ENCODE results near the gene ZSCAN10. TPM values are rescaled to one million over a fixed set of nuclear protein-coding genes. Genes with fewer than 3 reads are reported as not detected.

The ZSCAN10 gene
- total RNA-seq, 1 donor from 2014 or later, result not detected

GRCh38 chr16:3137267-3137666 lies 38.2 kb upstream of the ZSCAN10 start:
- DNase-seq, result no peak
- intact Hi-C loops (cut with DNase I), result no loop called here
- no peak for ATAC-seq (ENCODE audit: poor library complexity)

DNA sequence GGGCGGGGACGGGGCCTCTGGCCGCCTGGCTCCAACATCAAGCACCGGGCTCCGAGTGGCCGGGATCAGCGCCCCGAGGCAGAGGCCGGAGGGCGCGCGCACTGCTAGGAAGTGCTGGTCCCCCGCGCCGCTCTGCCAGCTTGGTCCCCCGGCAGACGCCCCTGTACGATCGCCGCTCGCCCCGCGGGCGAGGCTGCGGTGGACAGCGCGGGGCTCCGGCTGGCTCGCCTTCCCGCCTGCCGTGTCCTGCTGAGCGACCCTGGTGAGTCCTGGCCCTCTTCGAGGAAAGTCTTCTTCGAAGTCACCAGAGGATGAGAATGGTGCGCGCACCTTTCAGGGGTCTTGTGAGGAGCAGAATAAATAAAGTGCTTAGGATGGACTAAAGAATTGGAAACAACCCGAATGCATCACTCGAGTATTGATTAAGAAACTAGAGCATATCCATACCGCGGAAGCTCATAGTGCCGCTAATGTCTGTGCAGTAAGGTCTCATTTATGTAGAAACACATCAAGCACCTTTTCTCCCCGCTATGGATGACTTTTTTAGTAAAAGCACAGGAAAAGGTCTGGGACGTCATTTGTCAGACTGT lies 36.1 kb upstream of the ZSCAN10 start:
- intact Hi-C loops (cut with DNase I), result no loop called here
- ATAC-seq (ENCODE audit: poor library complexity), result no peak
- no peak for DNase-seq

DNA sequence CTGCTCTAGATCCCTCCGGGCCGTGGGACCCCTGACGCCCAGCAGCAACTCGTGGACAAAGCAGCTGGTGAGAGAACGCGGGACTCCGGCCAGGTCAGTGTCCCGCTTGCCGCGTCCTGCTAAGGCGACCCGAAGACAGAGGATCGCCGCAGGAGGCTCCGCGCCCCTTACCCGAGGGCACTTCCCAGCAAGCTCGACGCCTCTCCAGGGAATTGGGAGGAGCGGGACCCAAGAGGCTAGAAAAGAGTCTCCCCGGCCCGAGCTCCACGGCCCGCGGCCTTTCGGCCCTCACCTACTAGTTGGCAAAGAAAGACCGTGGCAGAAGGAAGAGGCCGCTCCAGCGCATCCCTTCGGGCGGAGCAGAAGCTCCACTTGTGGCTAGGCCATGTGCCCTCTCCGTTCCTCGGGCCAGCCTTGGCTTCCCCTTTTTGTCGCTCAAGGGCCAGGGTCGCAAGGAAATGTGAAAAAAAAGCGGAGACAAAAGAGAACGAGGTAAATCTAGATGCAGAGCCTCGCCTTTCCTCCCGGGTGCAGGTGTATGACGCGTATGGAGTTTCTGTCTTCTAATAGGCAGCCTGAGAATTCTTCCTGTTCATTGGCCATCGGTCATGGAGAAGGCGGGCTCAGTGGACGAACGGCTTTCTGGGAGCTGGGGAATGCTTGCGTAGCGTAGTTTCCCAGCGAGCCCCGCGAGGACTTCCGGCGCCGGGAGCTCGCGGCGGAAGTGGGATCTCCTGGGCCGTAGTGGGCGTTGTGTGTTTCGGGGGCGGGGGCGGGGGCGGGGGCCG lies 35.4 kb upstream of the ZSCAN10 start, which contains the start of gene ZNF213:
Gene ZNF213, plus strand, starts transcription at position 692 of the 788 bp plus-strand sequence. CDS start 2,252 bp downstream, outside the sequence.
- intact Hi-C loops (cut with DNase I), result no loop called here
- peak; percentile 96 for DNase-seq
- peak; percentile 96 for ATAC-seq (ENCODE audit: poor library complexity)

DNA sequence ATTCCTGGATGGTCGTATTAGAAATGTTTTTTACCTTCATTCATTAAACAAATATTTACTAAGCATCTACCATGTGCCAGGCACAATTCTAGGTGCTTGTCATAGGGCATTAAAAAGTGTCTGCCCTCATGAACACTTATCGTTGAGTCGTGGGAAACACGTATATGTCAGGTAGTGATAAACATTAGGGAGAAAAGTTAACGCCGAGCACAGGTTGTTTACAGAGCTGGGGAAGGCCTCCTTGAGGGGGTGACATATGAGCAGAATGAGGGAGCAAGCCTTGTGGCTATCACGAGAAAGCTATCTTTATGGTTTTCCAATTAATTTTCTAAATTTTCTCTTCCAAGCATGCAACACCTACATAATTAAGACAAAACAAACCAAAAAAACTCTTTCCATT lies 34.8 kb upstream of the ZSCAN10 start:
- DNase-seq, result no peak
- intact Hi-C loops (cut with DNase I), result no loop called here
- ATAC-seq (ENCODE audit: poor library complexity), result no peak

DNA sequence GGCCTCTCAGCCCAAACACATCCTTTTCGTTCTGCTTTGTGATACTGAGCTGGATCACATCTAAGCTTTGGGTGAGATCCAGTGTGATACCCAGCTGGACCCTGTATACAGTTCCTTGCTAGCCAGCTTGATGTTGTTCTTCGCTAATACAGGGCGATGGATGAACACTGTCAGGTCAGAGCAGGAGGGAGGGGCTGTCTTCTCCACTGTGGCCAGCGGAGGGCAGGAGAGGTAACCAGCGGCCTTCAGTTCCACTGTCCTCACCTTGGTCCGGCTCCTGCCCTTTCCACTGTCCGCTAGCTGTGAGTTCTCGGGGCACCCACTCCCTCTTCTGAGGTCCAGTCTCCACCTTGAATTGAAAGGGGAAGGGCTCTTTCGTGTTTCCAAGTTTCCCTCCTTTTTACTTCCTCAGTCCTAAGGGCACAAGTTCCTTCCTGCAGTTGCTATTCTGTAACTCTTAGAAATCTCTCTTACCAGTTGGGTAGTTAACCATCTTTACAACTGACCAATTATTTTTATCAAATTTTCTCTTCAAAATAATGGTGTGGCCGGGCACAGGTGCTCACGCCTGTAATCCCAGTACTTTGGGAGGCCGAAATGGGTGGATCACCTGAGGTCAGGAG lies 32.8 kb upstream of the ZSCAN10 start:
- intact Hi-C loops (cut with DNase I), result no loop called here
- peak; percentile 50 for DNase-seq
- ATAC-seq (ENCODE audit: poor library complexity), result no peak

DNA sequence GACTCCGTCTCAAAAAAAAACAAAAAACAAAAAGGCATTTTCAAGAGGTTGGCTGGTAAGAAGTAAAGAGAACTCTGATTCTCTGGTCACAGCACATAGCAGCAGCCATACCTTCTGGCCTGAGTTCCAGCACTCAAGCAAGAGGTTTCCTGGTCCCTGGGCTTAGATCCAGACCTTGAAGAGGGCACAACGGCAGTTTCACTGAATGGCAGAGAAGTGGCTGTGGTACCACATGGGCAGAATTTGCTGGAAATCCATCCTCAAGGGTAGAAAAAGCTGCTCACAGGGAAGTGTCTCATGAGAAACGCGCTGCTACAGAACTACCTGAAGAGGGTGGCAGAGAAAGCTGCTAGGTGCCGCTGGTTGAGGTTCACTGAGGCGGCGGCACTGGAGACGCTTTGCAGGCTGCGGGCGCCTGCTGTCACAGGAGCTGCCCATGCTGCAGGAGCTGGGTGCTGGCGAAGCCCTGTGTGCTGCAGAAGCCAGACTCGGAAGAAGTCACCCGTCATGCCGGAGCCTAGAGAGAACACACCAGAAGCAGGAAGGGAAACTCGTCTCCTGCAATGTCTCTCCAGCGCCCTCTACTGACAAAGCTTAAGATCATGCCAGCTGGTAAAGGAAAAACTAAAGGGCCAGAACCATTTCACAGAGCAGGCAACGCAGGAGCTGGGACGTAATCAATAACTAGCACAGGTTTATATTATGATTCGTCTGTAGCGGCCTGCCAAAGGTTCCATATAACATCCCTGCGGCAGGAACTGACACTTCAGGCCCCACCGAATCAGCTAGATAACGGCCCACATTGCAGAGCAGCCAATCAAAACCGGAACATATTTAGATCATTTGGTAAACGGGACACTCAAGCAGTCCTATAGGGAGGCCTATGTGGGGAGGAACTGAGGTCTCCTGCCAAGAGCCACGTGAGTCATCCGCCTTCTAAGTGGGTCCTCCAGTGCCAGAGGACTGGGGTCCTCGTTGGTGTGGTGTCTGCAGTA lies 30.3 kb upstream of the ZSCAN10 start:
- intact Hi-C loops (cut with DNase I), result loop anchor here (5.0 kb wide), 1 partner anchor 72 kb away; no protein-coding TSS in a partner anchor
- DNase-seq (peak; percentile 74), ATAC-seq (ENCODE audit: poor library complexity) (peak; percentile 84)

DNA sequence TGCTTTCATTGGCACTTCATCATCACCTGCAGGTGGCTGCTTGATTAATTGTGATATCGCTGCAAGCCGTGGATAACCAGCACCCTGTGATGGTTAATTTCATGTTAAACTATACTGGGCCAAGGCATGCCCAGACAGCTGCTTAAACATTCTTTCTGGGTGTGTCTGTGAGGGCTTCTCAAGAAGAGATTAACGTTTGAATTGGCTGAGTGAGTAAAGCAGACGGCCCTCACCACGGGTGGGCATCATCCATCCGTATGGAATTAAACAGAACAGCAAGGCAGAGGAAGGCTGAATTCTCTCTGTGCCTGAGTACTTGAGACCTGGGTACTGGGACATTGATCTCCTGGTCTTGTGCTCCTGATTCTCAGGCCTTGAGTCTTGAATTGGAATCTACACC lies 28.7 kb upstream of the ZSCAN10 start:
- intact Hi-C loops (cut with DNase I), result loop anchor here (5.0 kb wide), 1 partner anchor 70 kb away; no protein-coding TSS in a partner anchor
- DNase-seq, result no peak
- ATAC-seq (ENCODE audit: poor library complexity), result no peak

DNA sequence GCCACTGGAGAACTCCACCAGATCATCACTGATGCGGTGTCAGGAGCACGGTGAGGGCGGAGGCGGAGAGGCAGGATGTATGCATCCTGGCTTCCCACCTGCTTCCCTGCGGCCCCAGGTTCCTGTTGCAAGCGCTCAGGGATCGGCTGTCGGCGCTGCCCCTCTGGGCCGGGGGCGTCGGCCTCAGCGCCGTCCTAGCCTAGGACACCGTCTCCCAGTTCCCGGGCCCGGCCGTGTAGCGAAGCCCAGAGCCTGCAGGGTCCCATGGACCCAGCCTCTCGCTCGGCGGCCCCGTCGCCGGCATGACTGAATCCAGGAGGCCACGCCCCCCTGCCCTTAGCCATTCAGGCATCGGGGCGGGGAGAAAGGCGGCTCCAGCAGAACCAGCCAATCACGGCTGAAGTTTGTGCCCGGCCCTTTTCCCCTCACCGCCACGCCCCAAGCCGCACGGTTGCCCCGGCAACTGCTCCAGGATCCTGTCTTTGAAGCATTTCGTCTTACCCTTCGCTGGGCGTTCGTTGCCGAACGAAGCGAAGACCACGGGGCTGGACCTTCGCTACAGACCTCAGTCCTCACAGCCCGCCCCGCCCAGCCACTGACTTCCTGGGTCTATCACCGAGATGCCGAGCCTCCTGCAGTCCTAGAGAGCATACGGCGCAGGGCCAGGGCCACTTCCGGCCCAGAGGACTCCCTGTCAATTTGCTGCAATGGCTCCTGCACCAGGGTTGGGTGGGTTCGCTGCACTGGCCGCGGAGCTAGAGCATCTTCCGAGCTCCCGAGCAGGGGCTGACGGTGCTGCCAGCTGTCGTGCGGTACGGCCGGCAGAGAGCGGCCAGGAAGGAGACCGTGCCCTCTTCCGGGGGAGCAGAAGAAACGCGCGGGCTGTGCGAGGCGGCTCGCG lies 25.1 kb upstream of the ZSCAN10 start:
- ATAC-seq (ENCODE audit: poor library complexity) (peak; percentile 98), DNase-seq (peak; percentile 98)
- intact Hi-C loops (cut with DNase I), result no loop called here

- no peak for ATAC-seq (ENCODE audit: poor library complexity)
- intact Hi-C loops (cut with DNase I), result no loop called here
- DNase-seq, result no peak
These were observed 24.0 kb upstream of the ZSCAN10 start for GRCh38 chr16:3122926-3123570.

GRCh38 chr16:3121851-3122467 lies 22.9 kb upstream of the ZSCAN10 start:
- no peak for DNase-seq
- intact Hi-C loops (cut with DNase I), result no loop called here

GRCh38 chr16:3120435-3120834 lies 21.3 kb upstream of the ZSCAN10 start:
- DNase-seq, result no peak
- no peak for ATAC-seq (ENCODE audit: poor library complexity)
- intact Hi-C loops (cut with DNase I), result no loop called here

More at GRCh38 chr16:3121851-3122467, 22.9 kb upstream of the ZSCAN10 start:
- no peak for ATAC-seq (ENCODE audit: poor library complexity)

GRCh38 chr16:3119701-3120408 lies 20.8 kb upstream of the ZSCAN10 start:
- DNase-seq (no peak), ATAC-seq (ENCODE audit: poor library complexity) (no peak)
- intact Hi-C loops (cut with DNase I), result no loop called here

- ATAC-seq (ENCODE audit: poor library complexity), result no peak
- DNase-seq, result no peak
- intact Hi-C loops (cut with DNase I), result no loop called here
These were observed 20.2 kb upstream of the ZSCAN10 start for GRCh38 chr16:3119286-3119685.

- intact Hi-C loops (cut with DNase I), result no loop called here
- DNase-seq (no peak), ATAC-seq (ENCODE audit: poor library complexity) (no peak)
These were observed 19.8 kb upstream of the ZSCAN10 start for GRCh38 chr16:3118846-3119245.

DNA sequence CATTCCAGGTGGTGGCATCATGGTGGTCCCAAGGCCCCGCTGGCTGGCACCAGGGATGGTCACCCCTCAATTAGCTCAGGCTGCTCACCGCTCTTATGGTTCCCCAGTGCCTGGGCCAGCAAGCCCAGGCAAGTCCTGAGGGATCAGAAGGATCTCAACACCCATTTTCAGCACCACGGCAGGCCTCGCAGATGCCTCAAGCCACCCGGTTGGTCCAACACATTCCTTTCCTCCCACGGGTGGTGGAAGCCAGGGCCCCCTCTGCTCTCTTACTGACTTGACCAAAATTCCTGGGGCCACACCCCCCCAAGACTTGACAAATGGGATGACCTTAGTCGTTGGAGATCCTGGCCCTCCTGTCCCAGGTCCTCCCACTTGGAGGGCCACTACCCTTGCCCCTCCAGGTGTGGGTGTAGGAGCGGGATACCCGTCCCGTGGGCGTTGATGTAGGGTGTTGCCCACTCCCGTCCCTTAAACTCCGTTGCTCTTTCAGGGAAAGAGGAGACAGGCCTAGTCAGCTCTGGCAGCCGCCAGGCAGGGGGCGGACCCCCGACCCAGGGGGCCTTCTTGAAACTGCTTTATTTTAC lies 19.2 kb upstream of the ZSCAN10 start:
- ATAC-seq (ENCODE audit: poor library complexity), result no peak
- no peak for DNase-seq
- intact Hi-C loops (cut with DNase I), result no loop called here

DNA sequence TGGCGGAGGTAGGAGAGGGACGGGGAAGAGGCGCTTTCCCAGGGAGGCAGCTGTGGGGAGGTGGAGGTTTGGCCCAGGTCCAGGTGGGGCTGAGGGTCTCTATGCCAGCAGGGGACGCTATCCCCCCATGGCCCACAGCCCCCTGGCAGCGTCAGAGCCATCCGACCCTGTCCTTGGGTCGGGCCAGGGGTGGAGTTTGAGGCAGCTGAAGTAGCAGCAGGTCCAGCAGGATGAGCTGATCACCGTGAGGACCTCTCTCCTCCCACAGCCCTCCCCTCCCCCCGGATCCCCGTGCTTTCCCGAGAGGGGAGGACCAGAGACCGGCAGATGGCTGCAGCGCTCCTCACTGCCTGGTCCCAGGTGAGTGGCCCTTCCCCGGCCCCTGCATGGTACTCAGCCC lies 16.5 kb upstream of the ZSCAN10 start:
- DNase-seq (no peak), ATAC-seq (ENCODE audit: poor library complexity) (no peak)
- intact Hi-C loops (cut with DNase I), result no loop called here

Measured in Right ventricle myocardium superior (tissue), 1 donor.